Activated gamma-delta T cell (primary cell): ENCODE data around the gene CFHR5.
"Not testable (repeated sequence)": the region's sequence is repeated elsewhere in the genome, so short reads cannot be mapped to it uniquely, and the experiment has no call there.

Experiments
- DNase-seq: peaks from one replicate; lab custom pipeline; 2025; lab: John Stamatoyannopoulos, UW

CFHR5 gene

DNA sequence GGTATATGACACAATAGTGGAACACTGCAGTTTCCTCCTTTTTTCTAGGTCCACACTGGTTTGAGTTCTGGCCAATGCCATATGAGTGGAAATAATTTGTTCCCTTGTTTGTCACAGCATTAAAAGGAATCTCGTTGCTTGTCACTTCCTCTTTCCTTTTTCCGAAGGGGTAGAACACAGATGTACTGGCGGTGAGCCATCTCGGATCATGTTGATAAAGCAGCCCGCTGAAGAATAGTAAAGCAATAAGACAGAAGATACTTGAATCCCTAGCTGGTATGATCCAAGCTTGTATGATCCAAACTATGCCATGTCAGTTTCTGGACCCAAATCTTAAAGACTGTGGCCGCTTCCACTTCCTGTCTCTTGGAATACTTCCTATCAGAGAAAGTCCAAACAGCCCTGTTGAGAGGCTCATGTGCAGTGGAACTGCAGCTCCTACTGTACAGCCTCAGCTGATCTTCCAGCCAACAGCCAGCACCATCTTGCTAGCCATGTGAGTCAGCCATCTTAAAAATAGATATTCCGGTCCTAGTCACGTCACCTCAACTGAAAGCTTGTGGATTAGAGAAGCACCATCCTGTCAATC, 40.3 kb downstream of the CFHR5 start:
- no peak for DNase-seq

DNA sequence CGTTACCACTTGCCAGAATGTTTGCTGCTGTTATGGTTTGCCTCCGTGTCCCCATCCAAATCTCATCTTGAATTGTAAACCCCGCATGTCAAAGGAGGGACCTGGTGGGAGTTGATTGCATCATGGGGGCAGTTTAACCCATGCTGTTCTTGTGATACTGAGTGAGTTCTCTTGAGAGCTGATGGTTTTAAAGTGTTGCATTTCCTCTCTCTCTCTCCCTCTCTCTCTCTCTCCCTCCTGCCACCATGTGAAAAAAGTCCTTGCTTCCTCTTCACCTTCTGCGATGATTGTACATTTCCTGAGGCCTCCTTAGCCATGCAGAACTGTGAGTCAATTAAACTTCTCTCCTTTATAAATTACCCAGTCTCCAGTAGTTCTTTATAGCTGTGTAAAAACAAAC, 44.4 kb downstream of the CFHR5 start:
- no peak for DNase-seq

DNA sequence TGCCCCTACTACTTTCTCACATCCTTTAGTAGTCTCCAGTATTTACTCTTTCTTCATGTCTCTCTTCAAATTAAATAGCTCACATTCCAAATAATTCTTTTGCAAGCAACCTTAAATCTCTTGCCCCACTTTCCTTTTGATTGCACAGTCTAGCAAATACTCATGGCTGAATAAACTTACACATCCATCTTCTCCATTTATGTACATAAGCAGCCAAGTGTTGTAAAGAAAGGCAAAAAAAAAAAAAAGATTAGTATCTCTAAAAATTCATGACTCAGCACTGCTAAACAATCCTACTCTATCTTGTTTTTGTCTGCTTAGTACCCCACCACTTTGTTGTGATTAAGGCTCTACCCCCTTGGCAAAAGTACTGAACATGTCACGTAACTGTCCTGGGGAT, 47.1 kb downstream of the CFHR5 start:
- DNase-seq, result no peak

DNA sequence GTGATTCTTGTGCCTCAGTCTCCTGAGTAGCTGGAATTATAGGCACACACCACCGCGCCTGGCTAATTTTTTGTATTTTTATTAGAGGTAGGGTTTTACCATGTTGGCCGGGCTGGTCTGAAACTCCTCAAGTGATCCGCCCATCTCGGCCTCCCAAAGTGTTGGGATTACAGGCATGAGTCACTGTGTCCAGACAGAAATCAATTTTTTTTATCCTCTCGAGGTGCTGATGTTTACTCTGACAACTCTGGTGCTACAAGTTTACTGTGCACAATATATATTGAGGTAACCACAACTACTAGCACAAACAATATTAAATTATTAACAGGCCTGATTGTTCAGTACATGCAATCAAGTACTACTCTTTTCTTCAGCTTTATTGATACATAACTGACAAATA, 50.0 kb downstream of the CFHR5 start:
- no peak for DNase-seq

DNA sequence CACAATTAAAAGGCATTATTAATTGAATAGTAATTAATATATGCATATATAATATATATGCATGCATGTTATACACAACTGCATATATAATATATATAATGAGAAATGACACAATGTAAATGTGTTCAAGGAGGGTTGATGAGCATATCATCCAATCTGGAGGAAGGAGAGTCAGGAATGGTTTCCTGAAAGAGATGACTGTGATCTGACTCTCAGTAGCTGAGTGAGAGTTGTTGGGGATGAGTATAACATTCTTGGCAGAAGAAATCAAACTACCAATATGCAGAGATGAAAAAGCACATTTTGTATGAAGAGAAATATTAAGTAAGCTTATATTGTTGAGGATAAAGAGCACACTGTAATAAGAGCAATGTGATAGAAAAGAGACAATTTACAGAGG, 52.4 kb downstream of the CFHR5 start:
- DNase-seq, result no peak

DNA sequence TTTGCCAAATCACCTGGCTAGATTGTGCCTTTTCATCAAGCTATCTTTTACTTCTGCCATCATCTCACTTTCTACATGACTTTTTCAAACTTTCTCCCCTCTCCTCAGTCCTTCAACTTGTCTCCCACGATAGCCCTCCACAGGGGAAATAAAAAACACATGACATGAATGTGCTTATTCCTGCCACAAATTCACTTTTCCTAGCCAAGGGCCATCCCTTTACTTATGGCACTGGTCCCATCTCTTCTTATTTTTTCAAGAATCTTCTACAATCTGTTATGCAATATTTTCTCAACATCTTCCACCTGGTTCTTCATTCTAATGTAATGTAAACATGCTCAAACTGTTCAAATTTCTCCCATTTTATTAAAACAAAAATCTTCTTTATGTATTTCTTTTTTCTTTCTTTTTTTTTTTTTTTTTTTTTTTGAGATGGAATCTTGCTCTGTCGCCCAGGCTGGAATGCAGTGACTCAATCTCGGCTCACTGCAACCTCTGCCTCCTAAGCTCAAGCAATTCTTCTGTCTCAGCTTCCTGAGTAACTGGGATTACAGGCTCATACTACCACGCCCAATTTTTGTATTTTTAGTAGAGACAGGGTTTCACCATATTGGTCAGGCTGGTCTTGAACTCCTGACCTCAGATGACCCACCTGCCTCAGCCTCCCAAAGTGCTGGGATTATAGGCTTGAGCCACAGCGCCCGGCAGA, 57.4 kb downstream of the CFHR5 start:
- DNase-seq, result not testable (repeated sequence)

DNA sequence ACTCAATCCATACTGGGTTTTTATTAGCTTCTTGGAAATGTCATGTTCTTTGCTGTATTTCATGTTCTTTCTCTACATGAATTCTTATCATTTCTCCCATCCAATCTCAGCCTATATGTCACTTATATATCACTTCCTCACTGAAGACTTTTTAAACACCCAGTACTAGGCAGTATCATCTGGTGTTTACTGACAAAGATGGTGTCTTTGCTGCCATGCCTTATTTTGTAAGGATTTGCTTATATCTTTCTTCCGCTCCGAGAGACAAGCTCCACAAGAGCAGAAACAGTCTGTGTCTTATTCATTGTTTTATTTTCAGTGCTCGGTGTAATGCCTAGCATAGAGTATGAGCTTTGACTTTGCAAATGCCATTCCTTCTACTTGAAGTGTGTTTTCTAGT, 59.5 kb downstream of the CFHR5 start:
- no peak for DNase-seq

DNA sequence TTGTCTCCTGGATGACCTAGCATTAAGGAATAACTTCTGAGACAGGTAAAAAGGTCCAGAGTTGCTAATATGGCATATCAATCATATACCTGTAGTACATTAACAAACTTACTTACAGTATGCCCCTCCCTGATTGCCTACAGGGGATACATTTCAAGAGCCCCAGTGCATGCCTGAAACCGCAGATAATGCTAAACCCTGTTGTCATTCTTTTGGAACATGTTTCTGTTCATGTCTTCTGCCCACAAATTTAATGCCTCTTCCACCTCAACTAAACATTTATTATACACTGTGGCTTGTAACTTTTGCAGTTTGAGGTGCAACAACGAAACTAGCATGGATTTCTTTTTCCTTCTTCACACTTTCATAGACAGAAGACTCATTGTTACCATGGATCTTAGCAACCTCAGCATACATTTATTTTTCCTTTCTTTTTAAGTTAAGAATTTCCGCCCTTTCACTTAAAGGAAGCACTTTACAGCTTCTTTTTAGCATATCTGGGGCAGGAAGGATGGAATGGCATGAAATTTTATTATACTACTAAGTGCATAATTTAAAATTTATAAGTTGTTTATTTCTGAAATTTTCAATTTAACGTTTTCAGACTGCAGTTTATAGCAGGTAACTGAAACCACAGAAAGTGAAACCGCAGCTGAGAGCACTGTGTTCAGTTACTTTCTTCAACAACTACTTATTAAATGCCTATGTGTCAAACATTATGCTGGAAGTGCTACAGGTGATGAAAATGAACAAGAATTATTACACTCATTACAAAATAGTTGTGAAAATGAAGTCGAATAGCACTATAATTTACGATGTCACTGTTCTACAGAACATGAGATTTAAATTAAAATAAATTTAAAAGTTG, 64.4 kb downstream of the CFHR5 start:
- DNase-seq, result no peak

DNA sequence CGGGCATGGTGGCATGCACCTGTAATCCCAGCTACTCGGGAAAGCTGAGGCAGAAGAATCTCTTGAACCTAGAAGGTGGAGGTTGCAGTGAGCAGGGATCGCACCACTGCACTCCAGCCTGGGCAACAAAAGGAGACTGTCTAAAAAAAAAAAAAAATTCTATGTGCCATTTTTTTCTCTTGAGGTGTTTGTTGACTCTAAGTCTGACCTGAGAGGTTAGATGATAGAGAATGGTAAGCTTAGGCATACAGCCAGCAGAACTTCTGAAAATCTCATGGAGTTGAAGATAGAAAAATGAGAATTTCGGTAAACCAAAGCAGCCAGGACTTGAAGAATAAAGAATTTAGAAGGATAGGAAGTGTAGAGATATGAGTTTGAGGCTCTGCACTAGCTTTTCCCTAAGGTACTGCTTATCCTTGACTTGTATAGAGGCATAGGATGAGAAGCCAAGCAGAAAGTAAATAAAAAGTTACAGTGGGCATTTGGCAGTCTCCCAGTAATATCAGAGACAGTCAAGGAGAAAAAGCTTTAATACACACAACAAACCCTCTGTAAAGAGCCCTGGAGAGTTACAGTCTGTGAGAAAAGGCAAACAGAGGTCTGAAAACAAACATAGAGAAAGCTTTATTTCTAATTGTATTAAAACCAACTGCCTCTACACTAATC, 65.5 kb downstream of the CFHR5 start:
- no peak for DNase-seq

DNA sequence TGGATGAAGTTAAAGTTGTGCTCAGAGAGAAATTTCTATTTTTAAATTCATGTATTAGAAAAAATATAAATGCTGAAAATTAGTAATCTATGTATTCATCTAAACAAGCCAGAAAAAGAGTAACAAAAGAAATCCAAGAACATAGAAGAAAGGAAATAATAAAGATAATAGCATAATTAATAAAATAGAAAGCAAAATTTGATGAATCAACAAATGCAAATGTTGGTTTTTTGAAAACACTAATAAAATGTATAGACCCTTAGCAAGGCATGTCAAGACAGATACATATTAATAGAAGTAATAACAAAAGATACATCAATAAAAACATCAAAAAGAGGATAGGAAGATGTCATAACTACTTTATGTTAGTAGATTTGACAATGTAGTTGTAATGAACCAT, 71.7 kb downstream of the CFHR5 start:
- DNase-seq, result no peak
